Stimulated activated CD8-positive, alpha-beta memory T cell treated with anti-CD3 and anti-CD28 coated beads, Interleukin-2, amount 100 ng/mL, for 1 hour (primary cell): ENCODE results near the gene CHCHD6.
"Not testable (repeated sequence)": the region's sequence is repeated elsewhere in the genome, so short reads cannot be mapped to it uniquely, and the experiment has no call there.

ENCODE experiments used
- DNase-seq, 2 donors: peaks; one replicate each; pipeline ENCODE4 v3.0.0-alpha.2; 2020; ENCODE audit warnings: low read depth in 2 of 2

The CHCHD6 gene

DNA sequence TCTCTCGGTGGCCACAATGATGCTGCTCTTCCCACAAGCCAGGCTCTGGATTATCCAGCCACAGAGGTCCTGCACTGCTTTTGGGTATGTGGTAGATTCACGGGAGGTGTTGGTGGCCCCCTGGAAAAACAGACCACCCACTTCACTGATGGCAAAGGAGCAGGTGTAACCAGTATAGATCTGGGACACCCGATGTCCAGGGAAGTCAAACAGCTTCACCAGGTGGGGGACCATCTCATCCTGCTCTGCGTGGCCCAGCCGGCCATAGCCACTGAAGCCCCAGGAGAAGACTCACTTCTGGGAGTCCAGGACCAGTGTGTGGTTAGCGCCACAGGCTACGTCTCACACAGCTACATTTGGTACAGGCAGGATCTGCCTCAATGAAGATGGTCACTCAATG is 62.6 kb downstream of the CHCHD6 start:
- DNase-seq = no peak

DNA sequence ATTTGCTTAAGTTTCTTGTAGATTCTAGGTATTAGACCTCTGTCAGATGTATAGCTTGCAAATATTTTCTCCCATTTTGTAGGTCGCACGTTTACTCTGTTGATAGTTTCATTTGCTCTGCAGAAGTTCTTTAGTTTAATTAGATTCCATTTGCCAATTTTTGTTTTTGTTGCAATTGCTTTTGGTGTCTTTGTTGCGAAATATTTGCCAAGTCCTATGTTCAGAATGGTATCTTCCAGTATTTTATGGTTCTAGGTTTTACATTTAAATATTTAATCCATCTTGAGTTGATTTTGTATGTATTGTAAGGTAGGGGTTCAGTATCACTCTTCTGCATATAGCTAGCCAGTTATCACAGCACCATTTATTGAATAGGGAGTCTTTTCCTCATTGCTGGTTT is 64.9 kb downstream of the CHCHD6 start:
- no peak for DNase-seq

DNA sequence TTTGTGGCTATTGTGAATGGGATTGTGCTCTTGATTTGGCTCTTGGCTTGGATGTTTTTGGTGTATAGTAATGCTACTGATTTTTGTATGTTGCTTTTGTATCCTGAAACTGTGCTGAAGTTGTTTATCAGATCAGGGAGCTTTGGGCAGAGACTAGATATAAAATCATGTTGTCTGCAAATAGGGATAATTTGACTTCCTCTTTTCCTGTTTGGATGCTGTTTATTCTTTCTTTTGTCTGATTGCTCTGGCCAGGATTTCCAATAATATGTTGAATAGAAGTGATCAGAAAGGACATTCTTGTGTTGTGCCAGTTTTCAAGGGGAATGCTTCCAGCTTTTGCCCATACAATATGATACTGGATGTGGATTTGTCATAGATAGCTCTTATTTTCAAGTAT is 66.1 kb downstream of the CHCHD6 start:
- DNase-seq = no peak

DNA sequence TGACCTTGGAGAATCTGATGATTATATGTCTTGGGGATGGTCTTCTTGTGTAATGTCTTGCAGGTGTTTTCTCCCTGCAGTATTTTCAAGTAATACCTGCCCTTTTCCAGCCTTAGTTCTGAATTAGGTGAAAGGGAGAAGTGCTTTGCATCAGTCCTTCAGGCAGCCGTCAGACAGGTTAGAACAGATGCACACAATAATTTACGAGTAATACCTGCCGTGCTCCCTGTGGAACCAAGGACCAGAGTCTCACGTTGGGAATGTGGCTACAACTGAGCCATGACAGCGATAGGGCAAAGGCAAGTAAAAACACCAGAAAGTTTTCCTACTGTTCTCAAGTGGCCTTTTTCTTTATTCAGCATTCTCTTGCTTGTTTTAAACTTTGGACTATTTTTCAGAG is 69.1 kb downstream of the CHCHD6 start:
- DNase-seq = no peak

DNA sequence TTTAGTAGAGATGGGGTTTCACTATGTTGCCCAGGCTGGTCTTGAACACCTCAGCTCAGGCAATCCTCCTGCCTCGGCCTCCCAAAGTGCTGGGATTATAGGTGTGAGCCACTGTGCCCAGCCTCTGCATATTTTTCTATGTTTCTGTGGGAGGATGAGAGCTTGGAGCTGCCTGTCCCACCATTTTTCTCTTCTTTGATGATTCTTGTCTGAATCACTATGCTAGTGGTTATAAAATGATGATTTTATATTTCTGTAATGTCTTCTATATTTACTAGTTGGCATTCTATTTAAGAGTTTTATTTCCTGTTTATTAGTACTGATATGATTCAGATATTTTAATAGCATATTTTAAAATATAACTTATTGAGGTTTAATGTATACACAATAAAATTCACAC is 69.7 kb downstream of the CHCHD6 start:
- no peak for DNase-seq

DNA sequence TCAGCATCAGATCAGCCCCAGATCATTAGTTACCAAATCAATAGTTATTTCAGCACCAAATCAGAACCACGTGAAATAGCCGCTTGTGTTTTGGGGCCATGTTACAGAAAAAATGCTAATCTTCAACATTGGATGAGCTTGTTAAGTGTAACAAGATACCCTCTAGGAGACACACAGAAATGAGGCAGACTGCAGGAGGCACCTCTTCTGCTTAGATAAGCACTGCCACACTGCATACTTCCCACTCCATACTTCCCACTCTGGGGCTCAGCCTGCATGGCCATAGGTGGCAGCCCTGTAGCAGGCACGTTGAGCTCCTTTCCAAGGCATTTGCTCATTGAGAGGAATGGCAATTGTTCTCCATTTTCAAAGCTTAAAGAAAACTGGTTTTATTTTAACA is 73.3 kb downstream of the CHCHD6 start:
- DNase-seq = no peak

DNA sequence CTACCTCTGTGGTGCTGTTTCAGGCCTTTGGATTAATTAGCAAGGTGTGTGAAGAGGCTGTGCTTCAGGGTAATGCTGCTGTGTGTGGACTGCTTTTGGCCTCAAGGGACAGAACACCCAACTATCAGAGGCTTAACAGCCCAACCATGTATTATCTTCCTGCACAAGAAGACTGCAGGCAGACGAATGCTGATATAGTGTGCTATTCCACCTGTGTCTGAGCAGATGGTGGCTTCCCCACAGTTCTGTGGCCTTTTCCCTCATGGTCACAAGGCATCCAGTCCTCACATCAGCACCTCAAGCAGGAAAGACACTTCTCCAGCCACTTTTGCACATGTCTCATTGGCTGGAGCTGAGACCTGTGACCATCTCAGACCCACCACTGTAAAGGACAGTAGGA is 76.6 kb downstream of the CHCHD6 start:
- DNase-seq = no peak

DNA sequence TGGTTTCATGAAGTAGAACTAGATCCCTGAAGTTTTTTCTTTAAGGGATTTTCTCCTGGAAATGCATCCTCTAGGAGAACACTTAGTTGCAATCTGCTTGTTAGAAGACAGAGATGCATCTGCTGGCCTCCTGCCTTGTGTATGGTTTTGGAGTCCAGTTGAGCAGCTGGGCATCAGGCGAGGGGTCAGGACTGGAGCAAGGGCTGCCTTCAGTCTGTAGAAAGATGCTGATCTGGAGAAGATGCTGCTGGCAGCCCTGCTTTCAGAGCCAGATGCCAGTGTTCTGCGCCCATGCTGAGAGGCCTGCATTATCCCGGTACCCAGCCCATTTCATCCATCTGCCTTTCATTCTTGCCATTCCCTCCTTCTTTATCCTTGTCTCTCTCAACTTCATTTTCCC is 77.4 kb downstream of the CHCHD6 start:
- no peak for DNase-seq

DNA sequence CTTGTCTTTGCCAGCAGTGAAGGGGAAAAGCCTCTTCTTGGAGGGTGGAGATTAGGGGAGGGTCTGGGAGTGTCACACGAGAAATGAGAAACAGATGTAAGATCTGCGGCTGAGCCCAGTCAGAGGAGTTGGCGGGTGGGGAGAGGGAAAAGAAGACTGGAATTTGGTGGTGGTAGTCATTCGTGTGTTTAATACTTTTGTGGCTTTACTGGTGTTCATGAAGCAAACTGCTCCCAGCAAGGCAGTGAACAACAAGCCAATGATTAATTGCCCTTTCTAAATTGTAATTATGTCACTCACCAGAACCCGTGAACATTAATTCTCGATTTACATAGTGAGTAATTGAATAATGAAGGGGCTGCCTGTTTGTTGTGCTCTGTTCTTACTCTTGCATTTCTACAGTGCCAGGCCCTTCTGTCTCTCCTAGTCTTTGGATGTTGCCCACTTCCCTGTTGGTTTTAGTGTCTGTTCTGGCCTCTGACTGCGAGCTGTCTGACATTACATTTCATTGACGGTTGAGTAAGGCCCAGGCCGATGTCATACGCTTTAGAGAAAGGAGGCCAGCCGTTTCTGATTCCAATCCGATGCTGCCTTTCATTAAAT is 78.0 kb downstream of the CHCHD6 start:
- no peak for DNase-seq

DNA sequence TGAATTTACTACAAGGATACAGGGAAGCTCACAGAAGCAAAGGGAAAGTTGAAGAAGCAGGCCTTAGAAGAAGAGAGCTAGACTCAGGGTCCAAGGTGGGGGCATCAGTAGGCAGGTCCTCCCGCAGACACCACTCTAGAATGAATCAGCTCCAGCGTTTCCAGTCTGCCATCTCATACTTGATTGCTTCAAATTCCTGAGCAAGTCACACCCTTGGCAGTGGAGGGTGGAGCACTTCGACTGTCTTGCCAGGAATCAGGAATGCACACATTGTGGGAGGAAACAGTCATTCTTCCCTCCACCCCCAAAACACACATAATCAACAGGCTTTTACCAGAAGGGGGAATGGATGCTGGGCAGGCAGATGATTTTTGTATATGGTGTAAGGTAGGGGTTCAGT is 78.5 kb downstream of the CHCHD6 start:
- no peak for DNase-seq

DNA sequence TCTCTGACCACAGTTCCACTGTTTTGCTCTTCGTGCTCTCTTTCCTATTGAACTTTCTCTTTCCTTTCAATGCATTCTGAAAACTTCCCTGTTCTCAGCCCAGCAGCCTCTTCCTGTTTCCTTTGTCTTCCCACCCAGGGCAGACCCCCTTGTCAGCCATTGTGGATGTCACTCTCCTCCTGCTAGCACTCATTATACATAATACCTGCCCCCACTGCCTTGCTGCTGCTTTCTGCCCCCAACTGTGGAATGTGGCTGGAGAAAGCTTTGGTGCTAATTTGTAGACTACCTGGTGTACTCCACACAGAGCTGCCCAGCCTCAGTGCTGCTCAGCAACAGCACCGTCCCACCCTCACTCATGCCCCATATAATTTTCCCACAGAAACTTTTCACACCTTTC is 80.2 kb downstream of the CHCHD6 start:
- DNase-seq = no peak

DNA sequence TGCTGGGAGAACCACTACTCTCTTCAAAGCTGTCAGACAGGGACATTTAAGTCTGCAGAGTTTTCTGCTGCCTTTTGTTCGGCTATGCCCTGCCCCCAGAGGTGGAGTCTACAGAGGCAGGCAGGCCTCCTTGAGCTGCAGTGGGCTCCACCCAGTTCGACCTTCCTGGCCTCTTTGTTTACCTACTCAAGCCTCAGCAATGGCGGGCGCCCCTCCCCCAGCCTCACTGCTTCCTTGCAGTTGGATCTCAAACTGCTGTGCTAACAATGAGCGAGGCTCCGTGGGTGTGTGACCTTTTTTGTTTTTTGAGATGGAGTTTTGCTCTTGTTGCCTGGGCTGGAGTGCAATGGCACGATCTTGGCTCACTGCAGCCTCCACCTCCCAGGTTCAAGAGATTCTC is 87.3 kb downstream of the CHCHD6 start:
- not testable (repeated sequence) for DNase-seq

DNA sequence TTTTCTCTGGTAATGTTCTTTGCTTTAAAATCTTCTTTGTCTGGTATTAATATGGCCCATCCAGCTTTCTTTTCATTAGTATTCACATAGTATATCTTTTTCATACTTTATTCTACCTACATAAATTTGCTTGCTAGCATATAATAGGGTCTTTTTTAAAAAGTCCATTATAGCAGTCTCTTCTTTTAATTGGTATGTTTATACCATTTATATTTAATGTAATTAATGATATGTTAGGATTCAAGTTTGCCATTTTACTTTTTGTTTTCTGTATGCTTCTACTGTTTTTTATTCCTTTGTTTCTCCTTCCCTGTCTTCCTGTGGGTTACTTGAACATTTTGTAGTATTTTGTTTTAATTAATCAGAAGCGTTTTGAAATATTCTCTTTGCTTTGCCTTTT is 89.0 kb downstream of the CHCHD6 start:
- no peak for DNase-seq

DNA sequence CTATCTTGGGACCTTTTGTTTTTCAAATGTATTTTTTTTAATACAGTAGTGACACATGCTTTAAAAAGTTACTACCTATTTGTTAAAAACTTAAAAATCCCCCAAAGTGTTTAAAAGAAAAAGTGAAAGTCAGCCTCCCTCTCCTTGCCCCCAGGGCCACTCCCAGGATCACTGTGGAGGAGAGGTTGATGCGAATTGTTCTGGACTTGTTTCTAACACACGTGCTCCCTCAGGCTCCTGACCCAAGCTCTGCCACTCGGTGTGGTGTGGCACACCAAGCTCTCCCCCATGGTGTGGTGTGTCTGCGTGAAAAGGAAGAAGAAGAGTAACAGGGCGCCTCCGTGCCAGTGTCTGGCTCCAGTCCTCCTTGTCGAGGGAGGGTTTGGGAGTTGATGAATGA is 93.5 kb downstream of the CHCHD6 start:
- DNase-seq = no peak

DNA sequence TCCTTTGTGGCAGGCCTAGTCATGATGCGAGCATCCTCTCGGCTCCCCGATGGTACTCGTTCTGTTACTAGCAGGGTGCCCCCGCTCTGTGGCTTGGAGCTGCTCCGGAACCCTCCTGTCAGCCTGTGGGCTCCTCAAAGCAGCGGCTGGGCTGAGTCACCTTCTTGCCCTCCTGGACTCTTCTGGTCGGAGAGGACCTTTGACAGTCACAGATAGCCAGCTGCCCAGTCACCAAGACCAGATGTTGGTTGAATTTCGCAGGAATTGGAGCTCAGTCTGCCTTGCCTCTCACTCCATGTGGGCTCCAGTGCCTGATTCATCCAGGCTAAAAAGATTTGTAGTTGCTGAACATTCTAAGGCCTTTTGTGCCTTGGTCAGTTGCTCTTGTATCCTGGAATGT is 94.5 kb downstream of the CHCHD6 start:
- DNase-seq = no peak

DNA sequence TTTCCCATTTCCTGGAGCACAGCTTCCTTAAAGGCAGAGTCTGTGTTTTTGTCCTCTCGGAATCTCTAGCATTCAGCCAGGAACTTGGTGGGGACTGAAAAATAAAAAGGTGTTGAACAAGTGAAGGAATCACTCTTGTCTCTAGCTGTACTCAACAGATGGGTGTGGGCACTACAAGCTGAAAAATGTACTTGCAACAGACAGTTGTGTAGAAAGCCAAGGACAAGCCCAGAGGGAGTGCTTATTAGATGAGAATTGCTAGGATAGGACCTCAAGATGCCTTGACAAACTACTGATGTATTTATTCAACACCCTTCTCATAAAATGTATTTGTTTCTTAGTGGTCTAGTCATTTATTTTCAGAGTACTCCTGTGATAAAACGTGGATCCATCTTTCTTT is 95.1 kb downstream of the CHCHD6 start:
- DNase-seq = no peak

DNA sequence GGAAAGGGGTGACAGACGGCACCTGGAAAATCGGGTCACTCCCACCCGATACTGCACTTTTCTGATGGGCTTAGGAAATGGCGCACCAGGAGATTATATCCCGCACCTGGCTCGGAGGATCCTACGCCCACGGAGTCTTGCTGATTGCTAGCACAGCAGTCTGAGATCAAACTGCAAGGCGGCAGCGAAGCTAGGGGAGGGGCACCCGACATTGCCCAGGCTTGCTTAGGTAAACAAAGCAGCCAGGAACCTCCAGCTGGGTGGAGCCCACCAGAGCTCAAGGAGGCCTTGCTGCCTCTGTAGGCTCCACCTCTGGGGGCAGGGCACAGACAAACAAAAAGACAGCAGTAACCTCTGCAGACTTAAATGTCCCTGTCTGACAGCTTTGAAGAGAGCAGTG is 97.3 kb downstream of the CHCHD6 start:
- not testable (repeated sequence) for DNase-seq

DNA sequence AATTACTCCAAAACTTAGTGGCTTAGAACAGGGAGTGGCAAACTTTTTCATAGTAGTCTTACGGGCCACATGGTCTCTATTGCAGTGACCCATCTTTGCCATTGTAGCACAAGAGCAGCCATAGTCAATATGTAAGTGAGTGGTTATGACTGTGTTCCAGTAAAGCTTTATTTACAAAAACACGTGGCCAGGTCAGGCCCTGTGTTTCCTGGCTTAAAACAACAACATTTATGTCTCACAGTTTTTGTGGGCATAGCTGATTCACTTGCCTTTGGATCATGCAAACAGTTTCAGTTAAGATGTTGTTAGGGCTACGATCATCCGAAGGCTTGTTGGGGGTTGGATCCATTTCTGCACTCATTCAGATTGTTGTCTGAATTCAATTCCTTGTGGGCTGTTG is 103.8 kb downstream of the CHCHD6 start:
- no peak for DNase-seq

DNA sequence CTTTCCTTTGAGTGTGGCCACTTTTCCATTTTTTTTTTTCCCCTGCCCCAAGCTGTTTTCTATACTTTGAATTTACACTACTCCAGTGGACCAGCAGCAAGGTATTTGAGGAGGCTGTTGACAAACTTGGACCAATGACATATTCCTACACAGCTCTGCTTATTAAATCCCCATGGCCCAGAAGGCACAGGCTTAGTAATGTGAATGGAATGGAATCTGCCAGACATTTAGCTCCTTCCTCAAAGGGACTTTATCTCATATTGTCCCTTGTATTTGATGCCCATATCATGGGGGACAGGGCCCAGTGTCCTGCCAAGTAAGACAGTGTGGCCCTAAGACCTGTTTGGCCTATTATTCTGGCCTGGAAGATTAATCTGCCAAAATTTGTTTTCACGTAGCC is 107.5 kb downstream of the CHCHD6 start:
- DNase-seq = no peak

DNA sequence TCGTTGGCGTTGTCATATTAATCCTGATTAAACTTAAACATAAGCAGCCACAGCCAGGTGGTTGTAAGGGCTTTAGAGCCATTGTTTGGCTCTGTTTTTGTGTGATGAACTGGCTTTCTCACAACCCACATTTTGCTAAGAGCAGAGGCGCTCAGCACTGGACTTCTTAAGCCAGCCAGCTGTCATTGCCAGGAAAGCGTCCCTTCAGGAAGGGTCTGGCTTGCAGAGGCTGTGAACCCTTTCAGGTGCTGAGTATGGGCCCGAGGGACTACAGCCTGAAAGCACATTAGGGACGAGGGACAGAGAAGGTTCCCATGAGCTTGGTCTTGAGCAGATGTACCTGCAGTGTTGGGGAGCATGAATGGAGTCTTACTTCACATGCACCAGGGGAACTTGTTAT is 112.3 kb downstream of the CHCHD6 start:
- no peak for DNase-seq

DNA sequence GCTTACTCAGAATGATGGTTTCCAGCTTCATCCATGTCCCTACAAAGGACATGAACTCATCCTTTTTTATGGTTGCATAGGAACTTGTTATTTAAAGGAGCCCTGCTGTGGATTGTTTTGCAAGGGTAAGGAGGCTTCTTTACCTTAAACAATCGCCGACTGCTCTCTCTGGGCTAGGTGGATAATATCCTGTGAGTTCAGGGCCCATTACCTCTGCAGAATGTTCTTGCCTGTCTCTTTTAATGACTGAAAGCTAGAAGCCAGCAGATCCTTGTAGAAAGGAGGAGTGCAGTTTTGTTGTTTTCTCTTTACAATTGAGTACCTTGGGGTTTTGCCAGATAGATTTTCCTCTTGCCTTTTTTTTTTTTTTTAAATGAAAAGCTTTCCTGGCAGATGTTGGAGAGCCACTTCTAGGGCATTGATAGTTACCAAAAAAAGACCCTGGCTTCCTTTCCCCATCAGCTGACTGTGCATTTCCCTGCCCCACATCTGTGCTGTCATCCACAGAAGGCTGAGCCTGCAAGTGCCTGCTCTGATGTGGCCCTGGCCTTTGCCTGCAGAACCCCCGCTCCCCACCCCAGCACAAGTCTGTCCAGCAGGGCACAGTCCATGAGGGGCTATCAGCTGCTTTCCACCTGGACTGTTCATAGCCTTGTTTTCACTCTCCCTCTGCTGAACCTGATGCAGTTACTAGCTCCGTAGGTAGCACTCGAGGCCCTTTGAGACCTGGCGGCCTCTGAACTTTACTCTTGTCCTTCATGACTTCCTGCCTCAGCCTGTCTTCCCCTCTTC is 113.1 kb downstream of the CHCHD6 start:
- no peak for DNase-seq

DNA sequence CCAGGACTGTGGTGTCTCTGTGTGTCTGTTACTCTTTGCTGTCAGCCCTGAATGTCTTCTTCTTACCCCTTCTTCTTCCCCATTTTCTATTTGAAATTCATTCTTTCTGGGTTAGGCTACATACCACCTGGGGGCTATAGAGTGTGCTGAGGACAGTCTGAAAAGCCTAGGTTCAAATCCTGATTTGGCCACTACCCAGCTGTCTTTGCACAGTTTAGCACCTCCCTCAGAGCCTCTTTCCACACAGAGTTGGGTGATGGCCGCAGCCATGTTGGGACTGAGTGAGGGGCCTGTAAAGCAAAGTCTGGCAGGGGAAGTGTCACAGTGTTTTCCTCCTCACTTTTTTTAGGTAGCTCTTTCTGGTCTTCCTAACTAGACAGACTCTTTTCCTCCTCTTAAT is 113.7 kb downstream of the CHCHD6 start:
- DNase-seq = no peak

DNA sequence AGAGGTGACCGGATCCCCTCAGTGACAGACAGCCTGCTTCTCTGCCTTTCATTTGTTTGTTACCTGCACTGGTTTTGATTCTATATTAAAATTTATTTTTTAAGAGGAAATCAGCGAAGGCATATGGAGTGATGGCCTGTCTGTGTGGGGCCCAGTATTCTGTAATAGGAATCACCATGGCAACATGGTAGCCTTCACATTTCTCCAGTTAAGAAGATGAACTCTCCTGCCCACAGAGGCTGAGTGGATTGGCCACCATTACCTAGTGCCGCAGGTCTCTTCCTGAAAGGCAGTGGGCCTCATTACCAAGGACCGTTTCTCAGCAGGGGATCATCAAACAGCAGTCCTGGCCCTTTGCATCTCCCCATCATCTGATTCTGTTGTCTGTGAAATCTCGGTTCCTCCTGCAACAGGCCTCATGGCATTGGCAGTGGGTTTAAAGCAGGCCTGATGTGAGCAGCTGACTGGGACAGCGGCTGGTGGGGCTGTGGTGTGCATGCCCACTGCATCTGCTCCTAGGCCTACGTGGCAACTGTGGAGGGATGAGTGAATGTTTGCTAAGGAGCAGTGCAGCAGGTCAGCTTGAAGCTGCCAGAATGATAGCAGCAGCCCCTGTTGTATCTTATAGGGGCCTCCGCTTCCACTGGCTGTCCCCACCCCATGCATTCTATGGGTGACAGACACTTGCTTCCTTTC is 114.5 kb downstream of the CHCHD6 start:
- no peak for DNase-seq
